GM03348 (cell line): ENCODE data around the gene LMF2.
A peak's percentile ranks its signal among the peaks of the same experiment; 100 is the strongest.
"Not testable (repeated sequence)": the region's sequence is repeated elsewhere in the genome, so short reads cannot be mapped to it uniquely, and the experiment has no call there.

ENCODE experiments used
- DNase-seq: peaks from one replicate; pipeline ENCODE4 v3.0.0; 2012; ENCODE audit warnings: low spot score

The LMF2 gene

DNA sequence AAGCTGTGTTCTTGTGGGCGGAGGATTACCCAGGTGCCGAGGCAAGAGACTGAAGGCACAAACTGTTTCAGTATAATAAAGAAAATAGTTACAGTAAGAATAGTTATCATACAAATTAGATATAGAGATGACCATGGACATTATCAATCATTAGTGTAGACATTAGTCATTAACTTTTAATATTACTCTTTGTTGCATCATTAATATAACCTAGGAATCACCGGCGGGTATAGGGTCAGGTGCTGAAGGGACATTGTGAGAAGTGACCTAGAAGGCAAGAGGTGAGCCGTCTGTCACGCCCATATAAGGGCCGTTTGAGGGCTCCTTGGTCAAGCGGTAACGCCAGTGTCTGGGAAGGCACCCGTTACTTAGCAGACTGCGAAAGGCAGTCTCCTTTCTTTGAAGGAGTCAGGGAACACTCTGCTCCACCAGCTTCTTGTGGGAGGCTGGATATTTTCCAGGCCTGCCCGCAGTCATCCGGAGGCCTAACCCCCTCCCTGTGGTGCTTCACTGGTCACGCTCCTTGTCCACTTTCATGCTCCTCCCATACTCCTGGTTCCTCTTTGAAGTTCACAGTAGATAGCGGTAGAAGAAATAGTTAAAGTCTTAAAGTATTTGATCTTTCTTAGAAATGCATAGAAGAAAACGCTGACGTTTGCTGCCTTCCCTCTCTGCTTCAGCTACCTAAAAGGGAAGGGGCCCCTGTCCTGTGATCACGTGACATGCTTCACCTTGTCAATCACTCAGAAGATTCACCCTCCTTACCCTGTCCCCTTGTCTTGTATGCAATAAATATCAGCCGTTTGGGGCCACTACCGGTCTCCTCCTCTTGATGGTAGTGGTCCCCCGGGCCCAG is 26.6 kb upstream of the LMF2 start:
- not testable (repeated sequence) for DNase-seq

DNA sequence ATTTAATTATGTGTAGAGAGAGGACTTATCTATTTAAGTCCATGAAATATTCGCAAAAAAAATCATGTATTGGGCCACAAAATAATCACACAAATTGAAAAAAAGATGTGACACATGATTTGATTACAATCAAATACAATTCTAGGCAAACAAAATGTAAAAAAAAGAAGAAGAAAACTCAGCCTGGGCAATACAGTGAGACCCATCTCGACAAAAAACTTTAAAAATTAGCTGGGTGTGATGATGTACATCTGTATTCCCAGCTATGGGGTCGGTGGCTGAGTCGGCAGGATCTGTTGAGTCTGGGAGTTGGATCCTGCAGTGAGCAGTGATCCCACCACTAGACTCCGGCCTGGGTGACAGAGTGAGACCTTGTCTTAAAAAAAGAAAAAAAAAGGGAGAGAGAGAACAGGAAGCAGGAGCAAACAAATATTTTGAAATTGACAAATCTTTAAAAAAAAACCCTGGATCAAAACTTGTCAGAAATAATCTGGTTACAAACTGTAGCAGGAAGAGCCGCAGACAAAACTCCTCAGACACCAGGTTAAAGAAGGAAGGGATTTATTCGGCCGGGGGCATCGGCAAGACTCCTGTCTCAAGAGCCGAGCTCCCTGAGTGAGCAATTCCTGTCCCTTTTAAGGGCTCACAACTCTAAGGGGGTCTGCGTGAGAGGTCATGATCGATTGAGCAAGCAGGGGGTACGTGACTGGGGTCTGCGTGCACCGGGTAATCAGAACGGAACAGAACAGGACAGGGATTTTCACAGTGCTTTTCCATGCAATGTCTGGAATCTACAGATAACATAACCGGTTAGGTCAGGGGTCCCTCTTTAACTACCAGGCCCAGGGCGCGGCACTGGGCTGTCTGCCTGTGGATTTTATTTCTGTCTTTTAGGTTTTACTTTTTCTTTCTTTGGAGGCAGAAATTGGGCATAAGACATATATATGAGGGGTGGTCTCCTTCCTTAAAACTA is 25.6 kb upstream of the LMF2 start:
- no peak for DNase-seq

DNA sequence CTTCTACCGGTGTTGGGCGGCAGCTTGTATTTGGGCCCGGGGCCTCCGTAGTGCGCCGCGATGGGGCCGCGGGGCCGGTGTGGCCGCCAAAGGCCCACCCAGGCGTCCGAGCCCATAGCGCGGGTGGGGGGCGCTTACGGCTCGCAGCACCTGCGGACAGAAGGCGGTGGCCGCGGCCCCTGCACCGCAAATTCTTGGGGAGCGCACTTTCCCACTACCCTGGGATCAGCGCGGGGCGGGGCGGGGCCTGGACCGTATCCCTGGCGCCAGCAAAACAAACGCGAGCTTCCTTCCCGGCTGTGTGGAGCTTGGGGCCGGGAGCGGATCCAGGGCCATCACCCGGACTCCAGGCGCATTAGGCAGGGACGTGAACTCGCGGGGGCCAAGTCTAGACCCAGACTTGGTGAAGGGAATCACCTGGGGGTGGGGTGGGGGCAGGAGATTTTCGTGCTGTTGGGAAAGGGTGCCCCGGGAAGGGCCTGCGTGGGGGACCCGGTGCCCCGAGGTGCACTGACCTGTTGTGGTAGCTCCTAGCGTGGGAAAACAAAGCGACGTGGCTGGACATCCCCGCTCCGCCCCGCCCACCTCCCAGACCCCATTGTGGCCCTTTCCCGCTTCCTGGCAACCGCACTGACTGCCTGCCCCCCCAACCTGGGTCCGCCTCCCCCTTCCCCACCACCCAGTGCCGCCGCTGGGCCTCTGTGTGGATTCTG is 24.6 kb upstream of the LMF2 start:
- DNase-seq = peak; percentile 82

DNA sequence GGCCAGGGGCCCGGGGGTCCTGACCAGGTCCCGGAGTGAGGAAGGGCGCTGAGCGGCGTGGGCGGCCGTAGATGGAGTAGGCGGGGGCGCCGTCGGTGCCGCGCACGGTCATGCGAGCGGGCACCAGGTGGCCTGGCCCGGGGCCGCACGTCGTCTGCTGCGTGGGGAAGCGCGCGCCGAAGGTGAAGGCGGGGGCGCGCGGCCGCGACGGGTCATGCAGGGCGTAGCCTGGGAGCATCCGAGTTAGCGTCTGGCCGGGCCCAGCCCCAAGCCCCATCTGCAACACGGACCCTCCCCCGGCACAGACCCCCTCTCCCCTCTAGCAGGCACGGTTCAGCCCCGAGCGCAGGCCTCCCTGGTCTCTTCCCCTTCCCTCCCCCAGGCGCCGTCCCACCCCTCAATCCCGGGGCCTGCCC is 24.1 kb upstream of the LMF2 start:
- DNase-seq = peak; percentile 29

DNA sequence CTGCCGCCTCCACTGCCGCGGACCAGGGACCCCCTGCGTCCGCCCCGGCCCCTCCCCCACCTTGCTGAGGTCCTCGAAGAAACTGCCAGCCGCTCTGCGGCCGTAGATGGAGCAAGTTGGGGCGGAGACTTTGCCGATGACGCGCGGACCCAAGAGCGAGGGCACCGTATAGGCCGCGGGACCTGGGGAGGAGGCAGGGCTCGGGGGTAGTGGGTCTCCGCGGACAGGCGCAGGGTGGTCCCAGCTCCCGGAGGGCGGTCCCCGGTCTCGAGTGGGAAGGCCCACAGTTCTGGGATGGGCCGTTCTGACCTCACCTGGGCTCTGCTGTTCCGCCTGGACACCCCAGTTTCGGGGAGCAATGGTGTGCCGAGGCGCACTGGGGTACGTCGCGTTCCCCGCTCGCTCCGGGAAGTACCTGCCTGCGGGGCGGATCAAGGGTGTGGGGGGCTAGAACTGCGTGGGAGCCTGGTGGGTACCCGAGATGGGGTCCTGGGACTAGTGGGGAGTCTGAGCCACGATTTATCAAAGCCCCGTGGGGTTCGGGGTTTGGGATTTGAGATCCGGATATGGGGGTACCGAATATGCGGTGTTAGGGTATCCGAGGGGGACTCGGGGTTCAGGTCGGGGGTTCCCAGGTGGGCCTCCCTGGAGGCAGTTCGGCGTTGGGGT is 23.5 kb upstream of the LMF2 start:
- peak; percentile 73 for DNase-seq

DNA sequence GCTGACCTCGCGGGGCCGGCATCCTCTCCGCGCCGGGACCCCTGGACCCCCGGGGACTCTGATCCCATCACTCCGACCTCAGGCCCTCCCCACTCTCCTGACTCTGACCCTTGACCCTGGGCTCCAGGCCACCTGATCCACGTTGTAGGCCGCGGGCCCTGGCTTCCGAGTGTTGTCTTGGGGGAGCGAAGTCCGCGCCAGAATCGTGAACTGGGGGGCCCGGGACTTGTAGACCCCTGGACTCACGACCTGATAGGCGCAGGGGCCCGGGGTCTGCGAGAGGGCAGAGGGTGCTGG is 23.0 kb upstream of the LMF2 start:
- DNase-seq = no peak

DNA sequence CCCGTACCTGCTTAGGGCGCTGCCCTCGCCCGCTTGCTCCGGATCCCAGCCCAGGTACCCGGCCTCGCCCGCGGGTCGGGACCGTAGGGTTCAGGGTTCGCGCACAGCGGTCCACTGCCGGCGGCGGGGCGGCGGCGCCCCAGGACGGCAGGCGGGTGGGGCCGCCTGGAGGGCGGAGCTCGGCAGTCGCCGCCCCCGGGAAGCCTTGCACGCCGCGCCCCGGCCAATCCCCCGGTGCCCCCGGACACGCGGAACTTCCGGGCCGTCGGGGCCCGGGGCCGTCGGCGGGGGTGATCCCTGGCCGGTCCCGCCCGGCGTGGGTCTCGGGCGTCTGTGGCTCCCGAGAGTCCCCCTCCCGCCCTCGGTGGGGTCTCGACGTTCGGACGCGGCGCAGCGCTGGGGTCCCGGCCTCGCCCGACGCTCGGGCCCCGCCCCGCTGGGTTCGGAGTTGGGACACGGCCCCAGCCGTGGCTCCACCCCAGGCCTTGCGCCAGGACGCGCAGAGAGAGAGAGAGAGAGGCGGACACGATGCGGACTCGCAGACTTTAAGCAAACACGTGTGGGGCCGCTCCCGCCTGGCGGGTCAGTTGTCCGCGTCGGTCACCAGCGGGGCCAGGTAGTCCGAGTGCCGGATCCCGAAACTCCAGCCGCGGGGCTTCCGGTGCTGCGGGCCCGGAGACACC is 22.5 kb upstream of the LMF2 start, which contains the start of gene TYMP:
TYMP (minus strand) TSS at position 116 of the 683 bp plus-strand sequence. CDS start 303 bp downstream, outside the sequence.
- peak; percentile 89 for DNase-seq

DNA sequence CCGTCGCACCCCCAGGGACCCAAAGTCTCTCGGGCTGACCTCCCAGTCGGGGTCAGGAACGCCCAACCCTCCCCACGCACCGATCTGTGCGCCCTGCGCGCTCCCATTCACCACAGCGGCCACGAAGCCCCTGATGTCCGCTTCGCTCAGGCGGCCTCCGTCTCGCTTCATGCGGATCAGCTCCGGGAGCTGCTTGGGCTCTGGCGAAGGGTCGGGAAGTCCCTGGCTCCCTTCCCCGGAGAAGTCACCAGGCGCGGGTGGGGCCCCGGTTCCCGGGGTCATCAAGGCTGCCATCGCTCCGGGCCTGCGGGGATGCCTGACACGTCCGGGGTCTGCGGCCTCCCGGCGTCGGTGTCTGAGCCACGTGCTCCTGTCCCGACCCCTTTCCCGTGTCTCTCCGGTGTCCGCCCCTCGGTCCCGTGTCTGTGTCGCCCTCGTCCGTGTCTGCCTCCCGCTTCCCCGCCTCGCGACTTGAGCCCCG is 22.0 kb upstream of the LMF2 start:
- DNase-seq = peak; percentile 15

DNA sequence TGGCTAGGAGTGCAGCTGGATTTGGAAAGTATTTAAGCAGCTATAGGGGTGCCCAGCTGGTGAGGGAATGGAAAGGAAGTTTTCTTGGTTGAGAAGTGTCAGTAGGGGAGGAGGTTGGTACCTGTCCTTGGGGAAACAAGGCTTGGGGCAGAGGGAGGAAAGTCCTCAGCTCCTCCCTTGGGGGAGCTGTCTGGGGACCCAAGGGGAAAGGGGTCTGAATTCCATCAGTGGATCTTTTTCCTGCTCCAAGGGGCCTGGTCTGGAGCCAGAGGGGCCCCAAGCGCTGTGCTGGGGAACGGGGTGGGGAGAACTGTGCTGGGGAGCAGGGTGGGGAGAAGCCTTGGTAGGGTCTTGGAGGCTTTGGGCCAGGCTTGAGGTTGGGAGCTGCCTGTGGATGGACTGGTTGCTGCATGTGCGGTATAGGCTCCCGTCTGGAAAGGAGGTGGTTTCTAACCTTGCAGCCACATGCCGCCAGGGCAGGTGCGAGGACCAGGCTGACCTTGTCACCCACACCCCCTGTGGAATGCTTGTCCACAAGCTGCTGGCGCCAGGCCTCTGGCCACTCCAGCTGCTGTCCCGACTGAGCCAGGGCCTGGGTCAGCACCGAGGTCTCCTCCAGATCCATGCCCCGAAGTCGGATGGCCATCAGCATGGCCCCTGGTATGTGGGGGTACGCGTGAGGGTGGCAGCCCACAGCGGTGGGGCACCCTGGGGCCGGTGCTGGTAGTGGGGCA is 21.3 kb upstream of the LMF2 start:
- DNase-seq = peak; percentile 5

DNA sequence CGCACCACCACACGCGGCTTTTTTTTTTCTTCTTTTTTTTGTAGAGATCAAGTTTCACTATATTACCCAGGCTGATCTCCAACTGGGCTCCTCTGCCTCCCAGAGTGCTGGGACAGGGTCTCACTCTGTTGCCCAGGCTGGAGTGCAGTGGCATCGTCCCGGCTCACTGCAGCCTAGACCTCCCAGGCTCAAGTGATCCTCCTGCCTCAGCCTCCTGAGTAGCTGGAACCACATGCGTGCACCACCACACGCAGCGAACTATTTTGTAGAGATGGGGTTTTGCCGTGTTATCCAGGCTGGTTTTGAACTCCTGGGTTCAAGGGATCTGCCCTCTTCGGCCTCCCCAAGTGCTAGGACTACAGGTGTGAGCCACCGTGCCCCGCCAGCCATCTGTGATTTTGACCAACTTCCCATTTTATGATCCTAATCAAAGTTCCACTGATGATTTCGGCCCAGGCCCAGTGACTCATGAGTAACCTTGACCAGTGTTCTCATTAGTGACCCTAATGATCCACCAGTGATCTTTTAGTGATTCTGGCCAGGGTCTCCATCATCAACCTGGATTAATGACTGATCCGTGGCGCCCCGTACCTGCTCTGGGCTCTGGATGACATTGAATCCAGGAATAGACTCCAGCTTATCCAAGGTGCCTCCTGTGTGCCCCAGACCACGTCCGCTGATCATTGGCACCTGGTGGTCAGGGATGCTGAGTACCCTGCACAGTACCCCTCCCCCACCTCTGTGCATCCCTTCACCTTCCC is 20.6 kb upstream of the LMF2 start:
- no peak for DNase-seq

DNA sequence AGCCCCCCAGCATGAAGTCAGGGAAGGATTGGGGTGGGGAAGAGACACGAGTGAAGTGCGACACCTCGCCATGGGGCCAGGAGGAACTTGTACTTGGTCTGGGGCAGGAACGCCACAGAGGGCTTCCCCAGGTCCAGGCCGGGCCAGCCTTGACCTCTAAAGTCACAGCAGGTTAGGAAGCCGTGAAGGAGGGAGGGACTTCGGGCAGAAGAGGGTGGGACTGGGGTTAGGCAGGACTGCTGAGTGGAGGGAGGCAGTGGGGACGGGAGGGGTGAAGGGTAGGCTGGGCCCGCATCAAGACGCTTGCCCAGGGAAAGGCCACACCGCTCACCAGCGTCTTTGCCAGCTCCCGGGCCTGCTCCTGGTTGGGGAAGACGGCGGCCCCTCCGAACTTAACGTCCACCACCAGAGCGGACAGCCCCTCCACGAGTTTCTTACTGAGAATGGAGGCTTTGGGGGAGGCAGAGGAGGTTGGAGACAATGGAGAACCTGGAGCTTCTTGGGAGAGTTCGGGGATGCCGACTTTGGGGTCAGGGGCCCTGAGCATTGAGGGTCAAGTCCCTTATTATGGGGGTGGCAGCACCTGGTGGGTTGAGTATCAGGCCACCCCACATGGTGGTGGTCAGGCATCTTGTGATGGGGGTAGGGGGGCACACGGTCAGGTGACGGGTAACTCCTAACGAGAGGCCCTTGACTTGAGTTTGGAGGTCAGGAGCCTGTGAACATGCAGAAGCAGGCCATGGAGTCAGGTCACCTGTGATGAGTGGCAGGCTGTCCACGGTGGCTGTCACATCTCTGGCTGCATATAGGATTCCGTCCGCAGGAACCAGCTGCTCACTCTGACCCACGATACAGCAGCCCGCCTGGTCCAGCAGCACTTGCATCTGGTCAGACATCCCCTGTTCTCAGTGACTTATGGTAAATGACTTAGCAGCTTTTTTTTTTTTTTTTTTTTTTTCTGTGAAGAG is 19.6 kb upstream of the LMF2 start:
- DNase-seq = no peak

DNA sequence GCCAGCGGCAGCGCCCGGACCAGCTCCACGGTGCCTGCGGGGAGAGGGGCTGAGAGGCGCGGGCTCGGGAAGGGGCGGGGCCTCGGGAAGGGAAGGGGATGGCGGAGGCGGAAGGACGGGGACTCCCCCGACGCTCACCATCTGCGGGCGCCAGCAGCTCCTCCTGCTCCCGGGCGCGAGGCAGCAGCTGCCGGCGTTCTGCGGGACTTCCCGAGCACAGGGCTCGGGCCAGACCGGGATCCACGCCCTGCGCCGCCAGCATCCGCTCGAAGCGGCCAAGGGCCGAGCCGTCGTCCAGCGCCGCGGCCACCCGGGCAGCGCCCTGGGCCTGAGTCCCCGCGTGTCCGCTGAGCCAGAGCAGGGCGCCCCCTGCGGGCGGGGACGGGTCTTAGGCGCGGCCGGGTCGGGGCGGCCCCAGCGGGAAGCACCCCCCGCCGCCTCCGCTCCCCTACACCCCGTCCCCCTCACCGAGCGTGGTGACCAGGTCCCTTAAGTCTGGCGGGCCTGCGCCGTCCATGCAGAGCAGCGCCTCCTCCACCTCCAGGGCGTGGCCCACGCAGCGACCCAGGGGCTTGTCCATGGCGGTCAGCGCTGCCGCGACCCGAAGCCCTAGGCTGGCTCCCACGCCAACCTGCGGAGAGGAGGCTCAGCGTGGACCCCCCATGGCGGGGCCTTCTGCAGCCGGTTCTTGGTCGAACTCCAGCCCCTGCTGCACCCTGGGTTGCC is 18.8 kb upstream of the LMF2 start:
- peak; percentile 84 for DNase-seq

DNA sequence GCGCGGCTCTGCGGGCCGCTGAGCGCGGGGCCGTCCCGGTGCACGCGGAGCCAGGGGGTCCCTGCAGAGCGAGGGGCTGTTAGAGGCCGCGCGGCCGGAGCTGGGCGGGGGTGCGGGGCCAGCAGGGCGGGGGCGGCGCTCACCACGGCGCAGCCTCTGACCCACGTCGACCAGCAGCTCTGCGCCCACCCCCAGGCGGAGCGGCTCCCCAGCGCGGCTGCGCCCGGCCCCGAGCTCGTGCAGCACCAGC is 18.3 kb upstream of the LMF2 start:
- no peak for DNase-seq

DNA sequence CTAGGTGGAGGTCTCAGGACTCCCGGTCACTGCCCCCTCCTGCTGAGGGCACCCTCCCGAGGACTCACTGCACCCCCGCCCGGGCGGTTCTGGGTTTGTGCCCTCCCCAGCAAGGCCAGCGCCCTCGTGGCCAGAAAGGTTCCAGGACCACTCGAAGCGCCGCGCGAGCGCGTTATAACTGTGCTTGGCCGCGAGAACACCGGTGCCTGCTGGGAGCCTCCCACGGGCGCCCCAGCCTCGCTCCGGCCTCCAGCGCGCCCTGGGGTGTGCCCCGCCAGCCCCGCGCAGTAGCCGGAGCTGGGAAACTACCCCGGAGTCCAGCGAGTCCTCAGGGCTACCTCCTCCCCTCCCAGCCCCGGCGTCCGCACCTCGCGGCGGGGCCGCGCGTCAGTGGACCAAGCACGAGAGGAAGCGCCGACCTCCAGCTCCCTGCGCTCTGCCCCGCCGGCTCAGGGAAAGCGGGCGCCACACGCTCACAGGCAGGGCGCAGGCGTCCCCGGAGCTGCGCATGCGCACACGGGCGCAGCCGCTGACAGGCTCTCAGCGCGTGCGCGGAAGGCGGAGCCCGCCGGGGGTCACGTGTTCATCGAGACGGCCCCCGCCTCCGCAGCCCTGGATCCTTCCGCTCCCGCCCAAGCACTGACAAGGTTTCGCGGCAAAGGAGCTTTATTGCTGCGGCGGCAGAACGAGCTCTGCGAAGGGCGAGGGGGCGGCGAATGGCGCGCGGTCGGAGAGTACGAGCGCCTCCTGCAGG is 17.8 kb upstream of the LMF2 start, which contains the start of gene SCO2:
SCO2 (minus strand) TSS at position 495 of the 754 bp plus-strand sequence. CDS start 1,187 bp downstream, outside the sequence.
- peak; percentile 99 for DNase-seq

DNA sequence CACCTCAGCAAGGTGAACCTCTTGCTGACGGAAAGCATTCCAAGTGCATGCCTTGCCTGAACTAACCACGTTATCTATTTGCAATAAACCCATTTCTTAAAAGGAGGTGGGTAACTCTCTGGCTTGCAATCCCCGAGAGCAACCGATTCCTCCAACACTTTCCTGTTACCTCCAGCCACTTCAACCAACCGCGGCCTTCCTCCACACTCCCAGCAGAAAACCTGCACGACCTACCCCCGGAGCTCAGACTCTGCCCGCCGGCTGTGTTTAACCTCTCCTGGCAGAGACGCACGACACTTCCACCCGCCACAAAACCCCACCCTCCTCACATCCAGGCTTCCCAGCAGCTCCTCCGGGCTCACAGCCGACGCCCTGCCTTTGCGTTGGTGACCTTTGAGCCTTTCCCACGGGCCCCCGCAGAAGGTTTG is 17.2 kb upstream of the LMF2 start:
- DNase-seq = no peak

DNA sequence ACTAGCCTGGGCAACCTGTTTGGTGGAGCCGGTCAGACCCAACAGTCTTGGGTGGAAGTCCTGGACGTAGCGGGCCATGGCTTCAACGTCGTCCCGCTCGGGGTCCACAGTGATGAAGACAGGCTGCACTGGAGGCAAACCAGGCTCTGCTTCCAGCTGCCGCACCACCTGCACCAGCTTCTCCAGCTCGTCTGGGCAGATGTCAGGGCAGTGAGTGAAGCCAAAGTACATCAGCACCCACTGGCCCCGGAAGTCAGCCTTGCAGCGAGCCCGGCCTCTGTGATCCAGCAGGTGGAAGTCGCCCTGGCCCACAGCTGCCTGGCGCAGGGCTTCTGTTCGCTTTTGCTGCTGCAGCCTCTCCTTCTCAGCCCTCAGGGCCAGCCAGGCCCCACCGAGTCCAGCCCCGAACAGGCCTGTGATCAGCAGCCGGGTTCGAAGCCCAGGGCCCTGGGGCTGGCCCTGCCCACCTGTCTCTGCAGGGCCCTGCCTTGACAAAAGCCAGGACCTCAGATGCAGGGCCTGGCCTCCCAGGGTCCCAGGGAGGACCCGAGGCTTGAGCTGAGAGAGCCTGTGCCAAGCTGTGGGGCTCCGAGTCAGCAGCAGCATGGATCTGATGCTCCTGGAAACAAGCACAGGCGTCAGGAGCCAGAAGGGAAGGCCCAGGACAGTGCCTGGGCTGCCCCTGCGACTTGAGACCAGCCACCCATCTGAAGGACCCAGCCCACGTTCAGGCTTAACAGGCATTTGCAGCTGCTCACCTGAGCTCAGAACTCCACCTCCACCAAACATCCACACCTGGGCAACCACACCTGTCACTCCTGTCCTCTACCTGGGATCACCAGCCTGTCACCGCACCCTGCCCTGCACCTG is 16.5 kb upstream of the LMF2 start:
- DNase-seq = no peak
